Liver (tissue), 9 donors: Measurements from ENCODE around the gene ADGRG3. TPM values are rescaled to one million over a fixed set of nuclear protein-coding genes. Genes with fewer than 3 reads are reported as not detected.

Experiments
- DNase-seq: peaks from one replicate; pipeline ENCODE4 v3.0.0-alpha.2; 2017; ENCODE audit warnings: low spot score
- H3K27ac ChIP-seq, 2 donors: one replicate each; pipeline ENCODE4 v1.7.0; 2013; ENCODE audit warnings: inconsistent platforms in 2 of 2, low read length in 2 of 2, control low read depth in 1 of 2, low read depth in 1 of 2, mild to moderate bottlenecking in 1 of 2
- H3K27me3 ChIP-seq, 4 donors: one replicate each; pipeline versions ENCODE4 v1.6.1 to v1.7.0; 2013; ENCODE audit warnings: low read length in 3 of 4, inconsistent platforms in 1 of 4, mild to moderate bottlenecking in 1 of 4, moderate library complexity in 1 of 4; ENCODE audit not compliant: control insufficient read depth in 4 of 4, insufficient read depth in 4 of 4
- H3K36me3 ChIP-seq, 4 donors: one replicate each; pipeline versions ENCODE4 v1.6.1 to v1.7.0; 2013; ENCODE audit warnings: low read length in 3 of 4, mild to moderate bottlenecking in 3 of 4, low read depth in 1 of 4, moderate library complexity in 1 of 4; ENCODE audit not compliant: control insufficient read depth in 4 of 4, insufficient read depth in 3 of 4
- H3K4me1 ChIP-seq, 4 donors: one replicate each; pipeline versions ENCODE4 v1.6.1 to v1.7.0; 2013; ENCODE audit warnings: low read length in 3 of 4, mild to moderate bottlenecking in 3 of 4, moderate library complexity in 1 of 4; ENCODE audit not compliant: control insufficient read depth in 4 of 4, insufficient read depth in 4 of 4
- H3K4me3 ChIP-seq, 3 donors: one replicate each; pipeline versions ENCODE4 v1.6.1 to v1.7.0; 2013; ENCODE audit warnings: low read length in 3 of 3, control low read depth in 1 of 3, low read depth in 1 of 3, mild to moderate bottlenecking in 1 of 3
- H3K9ac ChIP-seq, 2 donors: one replicate each; pipeline ENCODE4 v1.7.0; 2013; ENCODE audit warnings: low read length in 2 of 2, mild to moderate bottlenecking in 2 of 2, moderate library complexity in 2 of 2, control low read depth in 1 of 2, low read depth in 1 of 2
- H3K9me3 ChIP-seq, 4 donors: one replicate each; pipeline versions ENCODE4 v1.6.1 to v1.7.0; 2013; ENCODE audit warnings: low read length in 3 of 4; ENCODE audit not compliant: control insufficient read depth in 4 of 4
- ATF3 ChIP-seq: IDR thresholded peaks from 2 replicates; pipeline ENCODE4 v1.6.1; 2016; ENCODE audit warnings: antibody characterized with exemption
- CTCF ChIP-seq: fragments of 150-350 bp; IDR thresholded peaks from 2 replicates; pipeline ENCODE4 v1.5.1; 2017; ENCODE audit warnings: improper control_type of control experiment, low read depth, low read length; ENCODE audit not compliant: missing input control
- FOXA1 ChIP-seq: IDR thresholded peaks from 2 replicates; pipeline ENCODE4 v1.6.1; 2016; ENCODE audit warnings: antibody characterized with exemption
- GABPA ChIP-seq, 2 donors: IDR thresholded peaks in 1 of 2; conservative IDR thresholded peaks in 1 of 2; 2 replicates each; pipeline ENCODE4 v1.6.1; 2016; ENCODE audit warnings: antibody characterized with exemption in 2 of 2, mild to moderate bottlenecking in 1 of 2, moderate library complexity in 1 of 2
- HNF4A ChIP-seq, 2 donors: conservative IDR thresholded peaks; 2 replicates each; pipeline ENCODE4 v1.6.1; 2016; ENCODE audit warnings: antibody characterized with exemption in 2 of 2, mild to moderate bottlenecking in 2 of 2
- HNF4G ChIP-seq: IDR thresholded peaks from 2 replicates; pipeline ENCODE4 v1.6.1; 2016; ENCODE audit warnings: antibody characterized with exemption
- JUND ChIP-seq, 2 donors: IDR thresholded peaks; 2 replicates each; pipeline ENCODE4 v1.6.1; 2016; ENCODE audit warnings: antibody characterized with exemption in 2 of 2
- MAX ChIP-seq: IDR thresholded peaks from 2 replicates; pipeline ENCODE4 v1.6.1; 2016; ENCODE audit warnings: antibody characterized with exemption
- NR2F2 ChIP-seq: IDR thresholded peaks from 2 replicates; pipeline ENCODE4 v1.6.1; 2016; ENCODE audit warnings: antibody characterized with exemption
- REST ChIP-seq: IDR thresholded peaks from 2 replicates; pipeline ENCODE4 v1.6.1; 2016; ENCODE audit warnings: antibody characterized with exemption, mild to moderate bottlenecking
- SP1 ChIP-seq: IDR thresholded peaks from 2 replicates; pipeline ENCODE4 v1.6.1; 2018; ENCODE audit warnings: antibody characterized with exemption, mild to moderate bottlenecking
- TAF1 ChIP-seq: conservative IDR thresholded peaks from 2 replicates; pipeline ENCODE4 v1.6.1; 2016; ENCODE audit warnings: antibody characterized with exemption, mild to moderate bottlenecking
- ZBTB33 ChIP-seq: IDR thresholded peaks from 2 replicates; pipeline ENCODE4 v1.6.1; 2016; ENCODE audit warnings: antibody characterized with exemption
- WGBS: extraction: QIAGEN DNeasy Blood & Tissue Kit; methylation state at CpG from one replicate; pipeline ENCODE4 v1.1.7; 2013; 5-methylcytosine and 5-hydroxymethylcytosine counted together
- polyA plus RNA-seq, 2 donors: library from polyadenylated mRNA; stranded (reverse) in 1 of 2; unstranded in 1 of 2; fragments of 200-250 nt in 1 of 2; fragments of >200 nt in 1 of 2; fragmentation: Nextera tagmentation in 1 of 2; extraction: Ambion mirVana in 1 of 2; gene quantifications; one replicate each; pipeline versions ENCODE4 v1.2.1 to v1.2.3, GENCODE V29; 2013 to 2015
- total RNA-seq, 2 donors: library from RNA; depleted of rRNA; stranded (reverse); fragments of >200 nt; gene quantifications; one replicate each; pipeline ENCODE4 v1.2.3, GENCODE V29; 2014
- donor health status: healthy.
- donor health status: healthy.
- donor health status: healthy.
- donor health status: healthy.
- donor health status: healthy.

The ADGRG3 gene
- total and polyA plus RNA-seq, 4 donors = 0.52 to 3.2 (median 1.0) TPM

GRCh38 chr16:57703416-57704010, 35.4 kb downstream of the ADGRG3 start:
- H3K9me3 ChIP-seq = no peaks in the 10 kb centered on the region
- no peak for TF ChIP-seq MAX
- no peak for TF ChIP-seq REST
- no peak for TF ChIP-seq HNF4A (conservative IDR thresholded peaks at IDR 0.05)
- TF ChIP-seq NR2F2 = no peak
- no peak for TF ChIP-seq TAF1
- no peak for TF ChIP-seq GABPA (IDR thresholded peaks at IDR 0.05 in 1 of 2, conservative IDR thresholded peaks at IDR 0.05 in 1 of 2)
- TF ChIP-seq JUND (IDR thresholded peaks at IDR 0.05) = no peak
- no peak for TF ChIP-seq HNF4G
- TF ChIP-seq CTCF = no peak
- no peak for TF ChIP-seq ZBTB33
- no peak for TF ChIP-seq ATF3
- no peak for TF ChIP-seq FOXA1
- TF ChIP-seq SP1 = no peak
- peaks cover 6 to 26% (median 23%) of the 10 kb centered on the region in 4 donors for H3K4me1 ChIP-seq
- no peak overlapping the region for H3K4me3 ChIP-seq
- no peaks in the 10 kb centered on the region for H3K27me3 ChIP-seq
- 67% methylated on average over 11 of the region's 11 CpGs for WGBS
- H3K9ac ChIP-seq = no peak overlapping the region
- H3K36me3 ChIP-seq = no peaks in the 10 kb centered on the region
- no peak for DNase-seq
- no peak overlapping the region for H3K27ac ChIP-seq
